GM12878 (cell line): ENCODE data around the gene MYL12A. TPM values are rescaled to one million over a fixed set of nuclear protein-coding genes. Genes with fewer than 3 reads are reported as not detected.
A peak's percentile ranks its signal among the peaks of the same experiment; 100 is the strongest.

Source experiments
- BRCA1 ChIP-seq: IDR thresholded peaks from 2 replicates; pipeline ENCODE4 v1.6.1; 2011; ENCODE audit warnings: low read depth, low read length, improper control_type of control experiment
- CBFB ChIP-seq: IDR thresholded peaks from 2 replicates; pipeline ENCODE4 v1.6.1; 2016; ENCODE audit warnings: antibody characterized with exemption, low read depth
- CHD2 ChIP-seq: IDR thresholded peaks from 2 replicates; pipeline ENCODE4 v1.6.1; 2011; ENCODE audit warnings: low read depth, low read length, improper control_type of control experiment, borderline replicate concordance
- IRF4 ChIP-seq: IDR thresholded peaks from 2 replicates; pipeline ENCODE4 v1.6.1; 2011; ENCODE audit warnings: low read depth, low read length
- MEF2A ChIP-seq: IDR thresholded peaks from 2 replicates; pipeline ENCODE4 v1.6.1; 2011; ENCODE audit warnings: low read depth, mild to moderate bottlenecking, low read length, moderate library complexity; ENCODE audit not compliant: insufficient read depth
- NBN ChIP-seq: fragments of 450-650 bp; IDR thresholded peaks from 2 replicates; pipeline ENCODE4 v1.6.1; 2016
- NR2C1 ChIP-seq: fragments of 450-650 bp; IDR thresholded peaks from 2 replicates; pipeline ENCODE4 v1.6.1; 2017; ENCODE audit warnings: antibody characterized with exemption, mild to moderate bottlenecking, moderate library complexity
- NR2F1 ChIP-seq: fragments of 450-650 bp; conservative IDR thresholded peaks from 2 replicates; pipeline ENCODE4 v1.6.1; 2017; ENCODE audit warnings: mild to moderate bottlenecking
- SMAD1 ChIP-seq: fragments of 450-650 bp; IDR thresholded peaks from 2 replicates; pipeline ENCODE4 v1.6.1; 2018; ENCODE audit warnings: mild to moderate bottlenecking, low read depth; ENCODE audit not compliant: partially characterized antibody
- SP1 ChIP-seq: IDR thresholded peaks from one replicate; pipeline ENCODE4 v1.6.1; 2011; ENCODE audit warnings: low read depth, low read length
- SREBF2 ChIP-seq: IDR thresholded peaks from 2 replicates; pipeline ENCODE4 v1.6.1; 2012; ENCODE audit warnings: mild to moderate bottlenecking, low read length
- ZNF622 ChIP-seq: fragments of 450-650 bp; IDR thresholded peaks from 2 replicates; pipeline ENCODE4 v1.6.1; 2017; ENCODE audit warnings: mild to moderate bottlenecking, inconsistent platforms
- polyA plus RNA-seq, 11 experiments: library from polyadenylated mRNA; depleted of rRNA in 4 of 11; unstranded in 6 of 11; stranded (reverse) in 5 of 11; fragments of >200 nt; fragmentation: Nextera tagmentation in 4 of 11; fragmentation: Illumina TruSeq in 1 of 11; extraction: Ambion mirVana in 4 of 11; extraction: Trizol in 1 of 11; gene quantifications; 1 replicate in 1 of 11; 2 replicates in 10 of 11; pipeline versions ENCODE4 v1.2.1 to v1.2.3, GENCODE V29; 2011 to 2016; ENCODE audit warnings: inconsistent platforms in 2 of 11, missing spikeins in 2 of 11, low read depth in 1 of 11
- total RNA-seq, 4 experiments: library from RNA; depleted of rRNA in 3 of 4; stranded (reverse); fragments of >200 nt in 3 of 4; fragmentation: Illumina TruSeq in 1 of 4; extraction: Trizol in 1 of 4; gene quantifications; 2 replicates each; pipeline versions ENCODE4 v1.2.1 to v1.2.3, GENCODE V29; 2013 to 2021
- TF ChIP-seq, protein P1 (sequence below): fragments of 450-650 bp; IDR thresholded peaks from 2 replicates; pipeline ENCODE4 v1.6.1; 2017; ENCODE audit warnings: mild to moderate bottlenecking, moderate library complexity
- TF ChIP-seq, protein P2 (sequence below): fragments of 450-650 bp; IDR thresholded peaks from 2 replicates; pipeline ENCODE4 v1.6.1; 2016; ENCODE audit warnings: mild to moderate bottlenecking
- TF ChIP-seq, protein P3 (sequence below): IDR thresholded peaks from 2 replicates; pipeline ENCODE4 v1.6.1; 2011; ENCODE audit warnings: borderline replicate concordance, low read depth, mild to moderate bottlenecking, moderate library complexity, low read length; ENCODE audit not compliant: insufficient read depth, poor library complexity, severe bottlenecking
- TF ChIP-seq, protein P4 (sequence below): fragments of 450-650 bp; formaldehyde crosslinking; IDR thresholded peaks from 2 replicates; pipeline ENCODE4 v1.5.0; 2022; ENCODE audit warnings: mild to moderate bottlenecking, missing genetic modification characterization
- TF ChIP-seq, protein P5 (sequence below): fragments of 450-650 bp; IDR thresholded peaks from 2 replicates; pipeline ENCODE4 v1.6.1; 2017; ENCODE audit warnings: low read depth, mild to moderate bottlenecking, moderate library complexity

MYL12A gene
- total and polyA plus RNA-seq, 10 of the 15 experiments (the other 5 are each of a cell fraction or from before 2014, with no cell fraction given) = 488 to 1,663 (median 924) TPM

DNA sequence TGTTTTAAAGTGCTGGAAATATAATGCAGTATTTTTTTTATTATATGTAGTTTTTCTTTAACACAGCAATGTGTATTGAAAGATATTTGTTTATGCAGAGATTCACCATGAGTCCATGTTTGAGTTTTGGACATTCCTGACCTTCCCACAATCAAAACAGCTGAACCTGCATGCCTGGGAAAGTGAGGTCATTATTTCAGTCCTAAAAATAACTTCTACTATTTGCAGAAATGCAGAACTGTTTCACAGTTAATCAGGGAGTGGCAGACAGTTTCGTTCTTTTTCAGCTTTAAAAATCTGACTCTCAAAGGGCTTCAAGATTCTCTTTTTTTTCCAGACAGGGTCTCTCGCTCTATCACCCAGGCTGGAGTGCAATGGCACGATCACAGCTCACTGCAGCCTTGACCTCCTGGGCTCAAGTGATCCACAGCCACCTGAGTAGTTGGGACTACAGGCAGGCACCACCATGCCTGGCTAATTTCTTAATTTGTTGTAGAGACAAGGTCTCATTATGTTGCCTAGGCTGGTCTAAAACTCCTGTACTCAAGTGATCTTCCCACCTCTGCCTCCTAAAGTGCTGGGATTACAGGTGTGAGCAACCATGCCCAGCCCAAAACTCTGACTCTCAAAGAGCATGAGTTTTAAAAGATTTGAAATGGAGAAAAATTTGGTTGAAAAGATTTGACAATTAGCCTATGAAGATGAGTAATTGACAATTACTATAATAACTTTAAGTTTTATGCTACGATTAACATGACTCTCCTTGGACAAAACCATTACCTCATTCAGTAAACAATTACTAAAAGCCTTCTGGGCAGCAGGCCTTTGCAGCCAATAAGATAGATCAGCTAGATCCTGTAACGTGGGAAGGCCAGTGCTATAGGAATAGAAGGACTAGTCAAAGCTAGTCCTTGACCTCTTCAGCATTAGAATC lies 9.4 kb downstream of the MYL12A start (continued):
- TF ChIP-seq CHD2 (no peak), NR2C1 (no peak), SP1 (no peak), SREBF2 (no peak), CBFB (no peak), NR2F1 (0 out of 2 replicates have a peak, but pooled peaks have one; percentile 32), SMAD1 (no peak), ZNF622 (no peak), NBN (peak; percentile 76), BRCA1 (no peak), IRF4 (peak; percentile 48; the same call in 1 of the 2 replicates), MEF2A (peak; percentile 97)
- TF ChIP-seq, protein P1, sequence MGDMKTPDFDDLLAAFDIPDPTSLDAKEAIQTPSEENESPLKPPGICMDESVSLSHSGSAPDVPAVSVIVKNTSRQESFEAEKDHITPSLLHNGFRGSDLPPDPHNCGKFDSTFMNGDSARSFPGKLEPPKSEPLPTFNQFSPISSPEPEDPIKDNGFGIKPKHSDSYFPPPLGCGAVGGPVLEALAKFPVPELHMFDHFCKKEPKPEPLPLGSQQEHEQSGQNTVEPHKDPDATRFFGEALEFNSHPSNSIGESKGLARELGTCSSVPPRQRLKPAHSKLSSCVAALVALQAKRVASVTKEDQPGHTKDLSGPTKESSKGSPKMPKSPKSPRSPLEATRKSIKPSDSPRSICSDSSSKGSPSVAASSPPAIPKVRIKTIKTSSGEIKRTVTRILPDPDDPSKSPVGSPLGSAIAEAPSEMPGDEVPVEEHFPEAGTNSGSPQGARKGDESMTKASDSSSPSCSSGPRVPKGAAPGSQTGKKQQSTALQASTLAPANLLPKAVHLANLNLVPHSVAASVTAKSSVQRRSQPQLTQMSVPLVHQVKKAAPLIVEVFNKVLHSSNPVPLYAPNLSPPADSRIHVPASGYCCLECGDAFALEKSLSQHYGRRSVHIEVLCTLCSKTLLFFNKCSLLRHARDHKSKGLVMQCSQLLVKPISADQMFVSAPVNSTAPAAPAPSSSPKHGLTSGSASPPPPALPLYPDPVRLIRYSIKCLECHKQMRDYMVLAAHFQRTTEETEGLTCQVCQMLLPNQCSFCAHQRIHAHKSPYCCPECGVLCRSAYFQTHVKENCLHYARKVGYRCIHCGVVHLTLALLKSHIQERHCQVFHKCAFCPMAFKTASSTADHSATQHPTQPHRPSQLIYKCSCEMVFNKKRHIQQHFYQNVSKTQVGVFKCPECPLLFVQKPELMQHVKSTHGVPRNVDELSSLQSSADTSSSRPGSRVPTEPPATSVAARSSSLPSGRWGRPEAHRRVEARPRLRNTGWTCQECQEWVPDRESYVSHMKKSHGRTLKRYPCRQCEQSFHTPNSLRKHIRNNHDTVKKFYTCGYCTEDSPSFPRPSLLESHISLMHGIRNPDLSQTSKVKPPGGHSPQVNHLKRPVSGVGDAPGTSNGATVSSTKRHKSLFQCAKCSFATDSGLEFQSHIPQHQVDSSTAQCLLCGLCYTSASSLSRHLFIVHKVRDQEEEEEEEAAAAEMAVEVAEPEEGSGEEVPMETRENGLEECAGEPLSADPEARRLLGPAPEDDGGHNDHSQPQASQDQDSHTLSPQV = no peak
- TF ChIP-seq, protein P2, sequence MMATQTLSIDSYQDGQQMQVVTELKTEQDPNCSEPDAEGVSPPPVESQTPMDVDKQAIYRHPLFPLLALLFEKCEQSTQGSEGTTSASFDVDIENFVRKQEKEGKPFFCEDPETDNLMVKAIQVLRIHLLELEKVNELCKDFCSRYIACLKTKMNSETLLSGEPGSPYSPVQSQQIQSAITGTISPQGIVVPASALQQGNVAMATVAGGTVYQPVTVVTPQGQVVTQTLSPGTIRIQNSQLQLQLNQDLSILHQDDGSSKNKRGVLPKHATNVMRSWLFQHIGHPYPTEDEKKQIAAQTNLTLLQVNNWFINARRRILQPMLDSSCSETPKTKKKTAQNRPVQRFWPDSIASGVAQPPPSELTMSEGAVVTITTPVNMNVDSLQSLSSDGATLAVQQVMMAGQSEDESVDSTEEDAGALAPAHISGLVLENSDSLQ = peak; percentile 47
- TF ChIP-seq, protein P3, sequence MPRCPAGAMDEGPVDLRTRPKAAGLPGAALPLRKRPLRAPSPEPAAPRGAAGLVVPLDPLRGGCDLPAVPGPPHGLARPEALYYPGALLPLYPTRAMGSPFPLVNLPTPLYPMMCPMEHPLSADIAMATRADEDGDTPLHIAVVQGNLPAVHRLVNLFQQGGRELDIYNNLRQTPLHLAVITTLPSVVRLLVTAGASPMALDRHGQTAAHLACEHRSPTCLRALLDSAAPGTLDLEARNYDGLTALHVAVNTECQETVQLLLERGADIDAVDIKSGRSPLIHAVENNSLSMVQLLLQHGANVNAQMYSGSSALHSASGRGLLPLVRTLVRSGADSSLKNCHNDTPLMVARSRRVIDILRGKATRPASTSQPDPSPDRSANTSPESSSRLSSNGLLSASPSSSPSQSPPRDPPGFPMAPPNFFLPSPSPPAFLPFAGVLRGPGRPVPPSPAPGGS = peak; percentile 62
- TF ChIP-seq, protein P4, sequence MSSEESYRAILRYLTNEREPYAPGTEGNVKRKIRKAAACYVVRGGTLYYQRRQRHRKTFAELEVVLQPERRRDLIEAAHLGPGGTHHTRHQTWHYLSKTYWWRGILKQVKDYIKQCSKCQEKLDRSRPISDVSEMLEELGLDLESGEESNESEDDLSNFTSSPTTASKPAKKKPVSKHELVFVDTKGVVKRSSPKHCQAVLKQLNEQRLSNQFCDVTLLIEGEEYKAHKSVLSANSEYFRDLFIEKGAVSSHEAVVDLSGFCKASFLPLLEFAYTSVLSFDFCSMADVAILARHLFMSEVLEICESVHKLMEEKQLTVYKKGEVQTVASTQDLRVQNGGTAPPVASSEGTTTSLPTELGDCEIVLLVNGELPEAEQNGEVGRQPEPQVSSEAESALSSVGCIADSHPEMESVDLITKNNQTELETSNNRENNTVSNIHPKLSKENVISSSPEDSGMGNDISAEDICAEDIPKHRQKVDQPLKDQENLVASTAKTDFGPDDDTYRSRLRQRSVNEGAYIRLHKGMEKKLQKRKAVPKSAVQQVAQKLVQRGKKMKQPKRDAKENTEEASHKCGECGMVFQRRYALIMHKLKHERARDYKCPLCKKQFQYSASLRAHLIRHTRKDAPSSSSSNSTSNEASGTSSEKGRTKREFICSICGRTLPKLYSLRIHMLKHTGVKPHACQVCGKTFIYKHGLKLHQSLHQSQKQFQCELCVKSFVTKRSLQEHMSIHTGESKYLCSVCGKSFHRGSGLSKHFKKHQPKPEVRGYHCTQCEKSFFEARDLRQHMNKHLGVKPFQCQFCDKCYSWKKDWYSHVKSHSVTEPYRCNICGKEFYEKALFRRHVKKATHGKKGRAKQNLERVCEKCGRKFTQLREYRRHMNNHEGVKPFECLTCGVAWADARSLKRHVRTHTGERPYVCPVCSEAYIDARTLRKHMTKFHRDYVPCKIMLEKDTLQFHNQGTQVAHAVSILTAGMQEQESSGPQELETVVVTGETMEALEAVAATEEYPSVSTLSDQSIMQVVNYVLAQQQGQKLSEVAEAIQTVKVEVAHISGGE (CRISPR knock-in tag) = no peak
- TF ChIP-seq, protein P5, sequence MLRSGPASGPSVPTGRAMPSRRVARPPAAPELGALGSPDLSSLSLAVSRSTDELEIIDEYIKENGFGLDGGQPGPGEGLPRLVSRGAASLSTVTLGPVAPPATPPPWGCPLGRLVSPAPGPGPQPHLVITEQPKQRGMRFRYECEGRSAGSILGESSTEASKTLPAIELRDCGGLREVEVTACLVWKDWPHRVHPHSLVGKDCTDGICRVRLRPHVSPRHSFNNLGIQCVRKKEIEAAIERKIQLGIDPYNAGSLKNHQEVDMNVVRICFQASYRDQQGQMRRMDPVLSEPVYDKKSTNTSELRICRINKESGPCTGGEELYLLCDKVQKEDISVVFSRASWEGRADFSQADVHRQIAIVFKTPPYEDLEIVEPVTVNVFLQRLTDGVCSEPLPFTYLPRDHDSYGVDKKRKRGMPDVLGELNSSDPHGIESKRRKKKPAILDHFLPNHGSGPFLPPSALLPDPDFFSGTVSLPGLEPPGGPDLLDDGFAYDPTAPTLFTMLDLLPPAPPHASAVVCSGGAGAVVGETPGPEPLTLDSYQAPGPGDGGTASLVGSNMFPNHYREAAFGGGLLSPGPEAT = peak; percentile 75; the same call in 1 of the 2 replicates
